NCI-H1417 (cell line): ENCODE measurements around the gene SEPHS1.
"Not testable (repeated sequence)": the region's sequence is repeated elsewhere in the genome, so short reads cannot be mapped to it uniquely, and the experiment has no call there.

Experiments used
- DNase-seq, 3 experiments: peaks; one replicate each; lab custom pipeline; 2025; lab: John Stamatoyannopoulos, UW

The SEPHS1 gene

DNA sequence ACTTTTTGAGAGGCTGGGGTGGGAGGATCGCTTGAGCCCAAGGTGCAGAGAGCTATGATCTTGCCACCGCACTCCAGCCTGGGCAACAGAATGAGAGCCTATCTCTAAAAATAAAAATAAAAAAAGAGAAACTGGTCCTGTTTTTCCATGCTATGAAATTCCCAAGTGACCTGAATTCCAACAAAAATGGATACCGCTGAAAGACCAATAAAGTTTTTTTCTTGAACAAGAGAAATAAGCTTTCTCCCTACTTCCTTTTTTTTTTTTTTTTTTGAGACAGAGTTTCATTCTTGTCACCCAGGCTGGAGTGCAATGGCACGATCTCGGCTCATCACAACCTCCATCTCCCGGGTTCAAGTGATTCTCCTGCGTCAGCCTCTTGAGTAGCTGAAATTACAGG, 12.5 kb upstream of the SEPHS1 start:
- DNase-seq, result no peak

- DNase-seq, result no peak
Measured at GRCh38 chr10:13356392-13356791, 8.3 kb upstream of the SEPHS1 start.

DNA sequence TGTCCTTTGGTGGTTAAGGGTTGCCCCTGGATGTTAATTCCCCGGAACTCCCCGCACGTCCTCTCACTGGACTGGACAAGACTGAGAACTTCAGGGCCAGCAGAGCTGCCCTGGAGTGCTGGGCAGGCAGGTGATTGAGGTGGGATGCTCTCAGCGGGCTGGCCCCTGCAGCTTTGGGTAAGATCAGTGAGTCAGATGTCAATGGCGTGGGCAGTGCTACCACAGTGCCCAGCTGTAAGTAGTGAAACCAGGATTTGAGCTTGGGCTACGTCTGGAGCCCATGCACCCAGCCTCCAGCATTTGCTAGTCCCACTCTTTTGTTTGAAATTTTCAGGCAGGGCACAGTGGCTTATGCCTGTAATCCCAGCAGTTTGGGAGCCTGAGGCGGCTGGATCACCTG, 6.7 kb upstream of the SEPHS1 start:
- no peak for DNase-seq

- DNase-seq, result no peak
Measured at GRCh38 chr10:13352519-13352918, 4.4 kb upstream of the SEPHS1 start.

DNA sequence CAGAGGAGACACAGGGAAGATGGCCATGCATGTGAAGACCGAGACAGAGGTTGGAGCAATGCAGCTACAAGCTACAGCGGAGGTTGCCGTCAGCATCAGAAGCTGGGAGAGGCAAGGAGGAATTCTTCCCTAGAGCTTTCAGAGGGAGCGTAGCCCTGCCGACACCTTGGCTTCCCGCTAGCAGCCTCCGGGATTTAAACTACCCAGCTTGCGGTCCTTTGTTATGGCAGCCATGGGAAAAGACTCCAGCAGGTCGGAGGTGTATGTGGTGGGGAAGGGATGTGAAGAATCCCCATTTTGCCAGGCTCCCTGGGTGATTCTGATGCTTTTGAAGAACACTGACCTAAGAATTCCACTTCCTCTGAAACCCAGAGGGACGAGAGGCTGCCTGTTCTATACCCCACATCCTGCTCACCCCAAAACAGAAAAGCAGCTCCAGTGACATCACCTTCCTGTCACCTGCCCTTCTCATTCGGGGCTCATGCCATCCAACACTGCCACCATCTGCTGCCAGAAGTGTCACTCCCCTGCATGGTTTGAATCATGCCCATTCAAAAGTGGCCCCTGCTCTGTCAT, 3.3 kb upstream of the SEPHS1 start:
- no peak for DNase-seq

DNA sequence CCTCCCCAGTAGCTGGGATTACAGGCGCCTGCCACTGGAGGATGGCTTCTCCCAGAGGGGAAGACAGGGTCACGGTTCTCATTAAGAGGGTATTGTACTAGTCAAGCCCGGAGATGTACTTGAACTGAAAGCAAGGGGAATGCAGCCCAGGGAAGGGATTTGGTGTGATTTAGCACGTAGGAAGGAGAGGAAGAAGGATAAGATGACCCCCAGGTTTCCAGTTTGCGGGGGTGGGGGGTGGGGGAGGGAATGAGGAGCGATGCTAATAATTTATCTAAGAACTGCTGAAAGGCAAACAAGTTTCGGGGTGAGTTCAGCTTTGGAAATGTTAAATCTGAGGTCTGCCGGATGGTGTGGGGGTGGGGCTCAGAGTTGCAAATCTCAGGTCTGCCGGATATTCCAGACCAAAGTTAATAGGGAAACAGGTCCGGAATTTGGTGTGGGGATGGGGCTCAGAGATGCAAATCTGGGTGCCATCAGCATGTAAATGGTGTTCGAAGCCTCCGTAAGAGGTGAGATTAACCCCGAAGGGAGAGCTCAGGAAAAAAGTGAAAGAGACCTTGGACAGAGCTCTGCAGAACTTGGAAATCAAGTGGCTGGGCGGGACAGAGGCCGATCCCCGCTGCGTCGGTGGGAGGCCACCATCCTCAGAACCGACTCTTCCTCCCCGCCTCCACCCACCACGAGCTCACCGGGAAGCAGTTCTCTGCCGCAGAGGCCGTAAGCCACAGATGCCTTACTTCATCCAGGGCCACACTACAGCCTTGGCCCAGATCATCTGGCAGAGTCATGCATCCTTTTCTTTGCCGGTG, 1.6 kb upstream of the SEPHS1 start:
- peak in 2 of 3 experiments; percentile 44 to 56 for DNase-seq

DNA sequence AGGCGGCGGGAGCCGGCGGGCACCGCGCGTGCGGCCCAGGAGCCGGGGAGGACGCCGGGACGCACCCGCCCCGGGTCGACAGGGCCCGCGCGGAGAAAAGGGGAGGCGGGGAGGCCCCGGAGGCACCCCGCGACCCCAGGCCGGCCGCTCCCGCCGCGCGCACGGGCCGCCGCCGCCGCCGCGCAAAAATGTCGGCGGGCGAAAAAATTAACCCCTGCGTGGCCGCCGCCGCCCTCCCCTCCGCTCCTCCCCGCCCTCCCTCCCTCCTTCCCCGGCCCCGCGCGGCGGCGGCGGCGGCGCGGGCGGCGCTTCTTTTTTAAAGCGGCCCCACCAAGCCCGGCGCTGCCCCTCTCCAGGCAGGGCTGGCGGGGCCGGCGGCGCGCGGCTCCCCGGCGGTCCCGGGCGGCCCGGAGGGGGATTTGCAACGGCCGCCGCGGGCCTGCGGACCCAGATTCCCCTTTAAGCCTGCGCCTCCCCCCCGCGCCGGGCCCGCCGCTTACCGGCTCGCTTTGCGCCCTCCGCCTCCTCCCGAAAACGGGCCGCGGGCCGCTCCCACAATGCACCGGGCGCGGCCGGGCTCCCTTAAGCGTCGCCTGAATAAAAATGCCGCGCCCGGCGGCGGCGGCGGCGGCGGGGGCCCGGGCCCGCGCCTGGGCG, 465 bp downstream of the SEPHS1 start:
- DNase-seq, result peak; percentile 73 to 81 (median 74)

DNA sequence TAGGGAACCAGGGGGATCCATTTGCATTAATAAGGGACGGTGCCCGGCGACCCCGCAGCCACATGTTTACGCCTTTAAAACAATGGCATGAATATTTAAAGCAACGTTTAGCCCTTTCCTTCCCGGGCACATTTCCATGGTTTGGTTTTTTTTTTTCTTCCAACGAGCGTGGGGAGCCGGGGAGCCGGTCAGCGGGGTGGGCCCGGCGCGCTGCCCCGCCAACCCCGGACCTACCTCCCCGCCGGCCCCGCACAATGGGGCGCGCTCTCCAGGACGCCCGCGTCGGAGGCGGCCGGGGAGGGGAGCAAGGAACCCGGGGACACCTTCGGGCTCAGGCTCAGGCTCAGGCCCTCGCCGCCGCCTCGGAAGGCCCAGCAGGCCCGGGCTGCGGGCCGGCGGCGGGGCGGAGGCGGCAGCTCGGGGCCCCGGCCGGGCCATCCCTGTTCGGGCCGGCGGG, 1.0 kb downstream of the SEPHS1 start:
- DNase-seq, result peak in 2 of 3 experiments; percentile 50 to 54

- DNase-seq, result peak in 1 of 3 experiments; percentile 54
Measured at GRCh38 chr10:13346283-13347042, 1.6 kb downstream of the SEPHS1 start.

- DNase-seq, result peak in 1 of 3 experiments; percentile 26
Measured at GRCh38 chr10:13340626-13341376, 7.3 kb downstream of the SEPHS1 start.

- no peak for DNase-seq
Measured at GRCh38 chr10:13340068-13340467, 8.0 kb downstream of the SEPHS1 start.

- no peak for DNase-seq
Measured at GRCh38 chr10:13338390-13339110, 9.5 kb downstream of the SEPHS1 start.

DNA sequence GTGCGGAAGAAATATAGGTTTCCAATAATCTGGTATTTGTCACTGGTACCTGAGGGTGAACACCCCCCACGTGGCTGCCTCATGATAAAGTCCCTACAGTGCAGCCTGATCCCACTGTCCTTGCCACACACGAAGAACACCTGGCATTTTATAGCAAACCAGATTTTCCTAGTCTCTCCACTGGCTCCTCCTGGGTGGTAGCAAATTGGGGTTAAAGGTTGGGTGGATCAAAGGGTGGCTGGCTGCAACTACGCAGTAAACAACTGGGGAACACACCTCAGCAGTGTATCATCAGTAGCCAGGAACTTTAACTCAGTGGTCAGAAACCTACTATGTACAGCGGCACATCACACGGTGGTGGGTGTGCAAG, 10.3 kb downstream of the SEPHS1 start:
- no peak for DNase-seq

DNA sequence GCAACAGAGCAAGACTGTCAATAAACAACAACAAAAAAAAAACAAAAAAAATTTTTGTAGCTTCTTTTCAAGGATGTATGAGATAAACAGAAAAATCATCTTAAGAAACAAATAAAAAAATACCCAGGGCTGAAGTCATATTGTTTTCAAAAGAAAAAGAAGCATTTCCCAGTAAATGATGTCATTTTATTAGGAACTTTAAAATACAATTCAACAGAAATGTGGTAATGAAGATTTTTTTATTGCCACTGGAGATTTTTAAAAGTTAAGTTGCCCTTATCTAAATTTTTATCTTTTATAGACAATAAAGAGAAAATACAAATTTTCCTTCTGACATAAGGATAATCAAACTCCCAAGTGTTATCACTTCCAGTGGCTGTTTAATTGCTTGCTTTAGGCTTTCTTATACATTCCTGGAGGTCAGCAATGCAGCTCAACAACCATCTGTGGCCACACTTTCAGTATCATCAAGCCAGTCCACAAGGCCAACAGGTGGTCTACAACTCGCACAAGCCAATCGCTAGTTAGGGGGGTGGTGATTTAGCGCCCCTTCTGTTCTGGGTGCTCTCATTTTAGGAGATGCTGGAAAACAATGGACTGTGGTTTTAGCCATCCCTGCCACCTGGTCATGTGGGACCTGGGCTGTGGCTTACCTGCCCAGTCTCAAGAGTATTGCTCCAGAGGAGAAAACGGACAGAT, 10.8 kb downstream of the SEPHS1 start:
- no peak for DNase-seq

DNA sequence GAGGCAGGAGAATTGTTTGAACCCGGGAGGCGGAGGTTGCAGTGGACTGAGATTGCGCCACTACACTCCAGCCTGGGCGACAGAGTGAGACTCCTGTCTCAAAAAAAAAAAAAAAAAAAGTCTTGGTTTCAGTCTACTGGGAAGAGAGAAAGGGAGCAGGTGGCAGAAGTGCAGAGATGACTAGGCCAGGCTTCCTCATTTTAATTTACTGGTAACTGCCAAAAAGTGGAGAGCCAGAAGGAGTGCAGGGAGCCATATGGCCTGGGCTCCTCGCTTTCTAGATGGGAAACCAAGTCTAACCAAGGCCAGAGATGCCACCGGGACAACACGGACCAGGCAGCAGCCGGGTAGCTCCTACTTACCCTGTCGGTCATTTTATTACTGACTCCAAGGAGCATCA, 12.2 kb downstream of the SEPHS1 start:
- no peak for DNase-seq

- no peak for DNase-seq
Measured at GRCh38 chr10:13334556-13334955, 13.5 kb downstream of the SEPHS1 start.

- no peak for DNase-seq
Measured at GRCh38 chr10:13331646-13332045, 16.4 kb downstream of the SEPHS1 start.

DNA sequence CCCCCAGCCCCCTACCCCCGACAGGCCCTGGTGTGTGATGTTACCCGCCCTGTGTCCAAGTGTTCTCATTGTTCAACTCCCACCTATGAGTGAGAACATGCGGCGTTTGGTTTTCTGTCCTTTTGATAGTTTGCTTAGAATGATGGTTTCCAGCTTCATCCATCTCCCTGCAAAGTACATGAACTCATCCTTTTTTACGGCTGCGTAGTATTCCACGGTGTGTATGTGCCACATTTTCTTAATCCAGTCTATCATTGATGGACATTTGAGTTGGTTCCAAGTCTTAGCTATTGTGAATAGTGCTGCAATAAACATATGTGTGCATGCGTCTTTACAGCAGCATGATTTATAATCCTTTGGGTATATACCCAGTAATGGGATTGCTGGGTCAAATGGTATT, 17.1 kb downstream of the SEPHS1 start:
- not testable (repeated sequence) for DNase-seq

DNA sequence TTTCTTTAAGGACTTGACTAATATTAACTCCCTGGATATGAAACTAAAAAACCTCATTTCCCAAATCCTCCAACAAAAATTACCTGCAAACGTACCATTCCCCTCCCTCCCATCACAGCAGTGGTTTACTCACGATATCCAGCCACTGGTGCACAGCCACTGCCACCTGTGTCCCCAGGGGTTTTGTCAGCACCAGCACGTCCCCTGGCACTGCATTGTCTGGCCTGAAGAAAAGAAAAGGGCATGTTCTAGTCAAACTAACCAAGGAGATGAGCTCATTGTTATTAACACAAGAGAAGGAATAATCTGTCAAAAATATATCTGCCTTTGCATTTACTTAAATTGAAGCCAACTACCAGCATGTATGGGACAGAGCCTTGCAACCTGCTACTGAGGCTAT, 18.5 kb downstream of the SEPHS1 start:
- DNase-seq, result no peak

DNA sequence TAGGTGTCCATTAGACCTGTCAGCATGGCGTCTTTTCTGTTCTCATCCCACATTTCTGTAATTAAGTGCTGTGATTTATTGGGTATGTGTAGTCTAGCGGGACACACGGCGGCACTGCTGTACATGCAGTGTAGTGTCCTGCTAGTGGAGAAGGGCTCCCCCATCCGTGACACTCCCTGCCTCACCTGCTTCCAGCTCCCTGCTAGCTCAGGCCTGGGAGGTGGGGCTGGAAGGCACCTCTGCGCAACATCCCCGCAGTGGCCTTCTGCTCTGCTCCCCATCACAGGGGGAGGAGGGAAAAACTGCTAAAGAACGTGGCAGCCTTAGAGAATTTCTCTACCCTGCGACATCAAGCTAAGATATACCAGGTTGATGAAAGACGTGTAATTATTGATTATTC, 19.5 kb downstream of the SEPHS1 start:
- no peak for DNase-seq
